OCI-LY3 (cell line): ENCODE measurements around the gene AVL9.
"Not testable (repeated sequence)": the region's sequence is repeated elsewhere in the genome, so short reads cannot be mapped to it uniquely, and the experiment has no call there.

Experiments used
- H2AFZ ChIP-seq: fragments of 200-600, 300-600 bp; shearing (Covaris generic); 2 replicates; pipeline ENCODE4 v1.6.0; 2014; ENCODE audit warnings: antibody characterized with exemption, low read depth, low read length
- H3K27ac ChIP-seq: fragments of 200-600, 300-600 bp; sonication (generic); 2 replicates; pipeline ENCODE4 v1.5.1; 2014; ENCODE audit warnings: mild to moderate bottlenecking, low read length, moderate library complexity, mixed read lengths
- H3K27me3 ChIP-seq: fragments of 200-600, 300-600 bp; sonication (generic); 2 replicates; pipeline ENCODE4 v1.6.1; 2014; ENCODE audit warnings: low read depth, low read length, mixed read lengths
- H3K36me3 ChIP-seq: fragments of 200-600, 300-600 bp; sonication (generic); replicated peaks from 2 replicates; pipeline ENCODE3; 2014; ENCODE audit warnings: low read depth, low read length, mixed read lengths
- H3K4me1 ChIP-seq: fragments of 300-600, 200-600 bp; sonication (generic); 2 replicates; pipeline ENCODE4 v1.6.1; 2014; ENCODE audit warnings: low read length, mixed read lengths
- H3K4me2 ChIP-seq: fragments of 200-600, 300-600 bp; sonication (generic); 2 replicates; pipeline ENCODE4 v1.6.1; 2014; ENCODE audit warnings: low read length, mixed read lengths
- H3K4me3 ChIP-seq: fragments of 300-600, 200-600 bp; sonication (generic); 2 replicates; pipeline ENCODE4 v1.5.1; 2014; ENCODE audit warnings: antibody characterized with exemption, mild to moderate bottlenecking, low read length, moderate library complexity
- H3K79me2 ChIP-seq: fragments of 300-600, 200-600 bp; shearing (Covaris generic); 2 replicates; pipeline ENCODE4 v1.6.1; 2014; ENCODE audit warnings: mild to moderate bottlenecking, low read length, mixed read lengths
- H3K9ac ChIP-seq: fragments of 300-600, 200-600 bp; shearing (Covaris generic); 2 replicates; pipeline ENCODE4 v1.6.0; 2014; ENCODE audit warnings: mild to moderate bottlenecking, low read length, moderate library complexity
- H3K9me3 ChIP-seq: fragments of 200-600, 300-600 bp; shearing (Covaris generic); 2 replicates; pipeline ENCODE4 v1.6.1; 2014; ENCODE audit warnings: low read length, mixed read lengths; ENCODE audit not compliant: insufficient read depth
- H4K20me1 ChIP-seq: fragments of 200-600, 300-600 bp; sonication (generic); 2 replicates; pipeline ENCODE4 v1.6.1; 2016; ENCODE audit warnings: low read length, mixed read lengths; ENCODE audit not compliant: insufficient read depth

AVL9 gene

GRCh38 chr7:32633446-32633845 lies 138.2 kb downstream of the AVL9 start:
- H3K4me1 ChIP-seq, H3K27me3 ChIP-seq, H3K27ac ChIP-seq, H2AFZ ChIP-seq, H4K20me1 ChIP-seq, H3K4me2 ChIP-seq, H3K9me3 ChIP-seq, H3K9ac ChIP-seq, H3K36me3 ChIP-seq, H3K4me3 ChIP-seq, H3K79me2 ChIP-seq: not testable (repeated sequence)

- H4K20me1 ChIP-seq, H3K9me3 ChIP-seq, H3K27me3 ChIP-seq, H3K79me2 ChIP-seq, H3K36me3 ChIP-seq, H2AFZ ChIP-seq, H3K27ac ChIP-seq, H3K4me3 ChIP-seq, H3K9ac ChIP-seq, H3K4me2 ChIP-seq: not testable (repeated sequence)
- H3K4me1 ChIP-seq, result peaks cover 14% of the 10 kb centered on the region
Observed at GRCh38 chr7:32634798-32635393, 139.6 kb downstream of the AVL9 start.

- not testable (repeated sequence) for H3K9ac ChIP-seq, H3K27me3 ChIP-seq, H3K4me2 ChIP-seq, H4K20me1 ChIP-seq, H3K4me3 ChIP-seq, H3K27ac ChIP-seq, H2AFZ ChIP-seq, H3K79me2 ChIP-seq, H3K36me3 ChIP-seq, H3K9me3 ChIP-seq
- peaks cover 14% of the 10 kb centered on the region for H3K4me1 ChIP-seq
Observed at GRCh38 chr7:32636725-32637462, 141.6 kb downstream of the AVL9 start.

GRCh38 chr7:32637611-32638010 lies 142.3 kb downstream of the AVL9 start:
- peaks cover 14% of the 10 kb centered on the region for H3K4me1 ChIP-seq
- not testable (repeated sequence) for H3K9me3 ChIP-seq, H2AFZ ChIP-seq, H3K79me2 ChIP-seq, H3K9ac ChIP-seq, H4K20me1 ChIP-seq, H3K36me3 ChIP-seq, H3K27me3 ChIP-seq, H3K4me3 ChIP-seq, H3K4me2 ChIP-seq, H3K27ac ChIP-seq
